CD4-positive, alpha-beta T cell treated with Interleukin-4 for 1 hour (primary cell): ENCODE results near the gene RNF167.
A peak's percentile ranks its signal among the peaks of the same experiment; 100 is the strongest.

Experiments used
- DNase-seq, 2 donors: peaks; one replicate each; pipeline ENCODE4 v3.0.0-alpha.2; 2020 to 2022

Gene RNF167

GRCh38 chr17:4940555-4941318 is 669 bp downstream of the RNF167 start:
- DNase-seq: peak; percentile 21 to 38

GRCh38 chr17:4941319-4941610 is 1.2 kb downstream of the RNF167 start:
- no peak for DNase-seq

- no peak for DNase-seq
Observed at GRCh38 chr17:4942760-4943508, 2.9 kb downstream of the RNF167 start.

- peak; percentile 54 to 73 for DNase-seq
Observed at GRCh38 chr17:4944163-4944553, 4.1 kb downstream of the RNF167 start.

GRCh38 chr17:4944554-4945175 is 4.6 kb downstream of the RNF167 start:
- DNase-seq: peak in 1 of 2 donors; percentile 16

- peak; percentile 77 to 82 for DNase-seq
Observed at GRCh38 chr17:4945176-4945943, 5.3 kb downstream of the RNF167 start.

GRCh38 chr17:4945944-4946280 is 5.8 kb downstream of the RNF167 start:
- DNase-seq: no peak

GRCh38 chr17:4946312-4946976 is 6.4 kb downstream of the RNF167 start:
- DNase-seq: no peak

- DNase-seq: no peak
Observed at GRCh38 chr17:4947010-4947410, 6.9 kb downstream of the RNF167 start.

- DNase-seq: peak; percentile 54 to 76
Observed at GRCh38 chr17:4947411-4948165, 7.5 kb downstream of the RNF167 start.

GRCh38 chr17:4948166-4948930 is 8.3 kb downstream of the RNF167 start, which contains the start of gene PFN1:
Gene PFN1 (minus strand): TSS chr17:4948530. CDS start chr17:4948394, 136 bp downstream.
- peak; percentile 93 to 96 for DNase-seq

- DNase-seq: peak; percentile 79 to 82
Observed at GRCh38 chr17:4948931-4949320, 8.9 kb downstream of the RNF167 start.

GRCh38 chr17:4949321-4950074 is 9.4 kb downstream of the RNF167 start:
- DNase-seq: peak; percentile 85 to 89

GRCh38 chr17:4950075-4950745 is 10.1 kb downstream of the RNF167 start:
- no peak for DNase-seq

GRCh38 chr17:4950746-4951204 is 10.7 kb downstream of the RNF167 start, which contains the start of gene ENO3:
Gene ENO3 (plus strand): TSS chr17:4951119. CDS start chr17:4951830, 711 bp downstream.
- no peak for DNase-seq

GRCh38 chr17:4951486-4951885 is 11.4 kb downstream of the RNF167 start:
- no peak for DNase-seq

- no peak for DNase-seq
Observed at GRCh38 chr17:4953451-4953961, 13.4 kb downstream of the RNF167 start.

GRCh38 chr17:4955091-4955490 is 15.0 kb downstream of the RNF167 start:
- DNase-seq: no peak

GRCh38 chr17:4956493-4957061 is 16.5 kb downstream of the RNF167 start:
- peak; percentile 44 to 51 for DNase-seq
